Measurements from ENCODE around the gene ZNF786. TPM values are rescaled to one million over a fixed set of nuclear protein-coding genes. Genes with fewer than 3 reads are reported as not detected.
"Not testable (repeated sequence)": the region's sequence is repeated elsewhere in the genome, so short reads cannot be mapped to it uniquely, and the experiment has no call there.

ZNF786 gene
- total RNA-seq, 2 donors from 2014 or later: 2.8 to 4.4 TPM

- Mint-ChIP-seq H3K4me1 (peaks cover 9% of the 10 kb centered on the region), H3K27me3 (no peaks in the 10 kb centered on the region), H3K27ac (no peak overlapping the region), H3K36me3 (ENCODE audit: low read depth) (no peaks in the 10 kb centered on the region), H3K4me3 (no peak overlapping the region)
- ATAC-seq (no peak), DNase-seq (no peak)
- H3K9me3 ChIP-seq (ENCODE audit: control insufficient read depth, low read length, poor library complexity, severe bottlenecking): no peaks in the 10 kb centered on the region
These were observed 10.3 kb upstream of the ZNF786 start for GRCh38 chr7:149100821-149101220.

- no peak for DNase-seq
- Mint-ChIP-seq H3K4me1 (peaks cover 9% of the 10 kb centered on the region), H3K27ac (no peak overlapping the region), H3K4me3 (no peak overlapping the region), H3K27me3 (no peaks in the 10 kb centered on the region), H3K36me3 (ENCODE audit: low read depth) (no peaks in the 10 kb centered on the region)
- H3K9me3 ChIP-seq (ENCODE audit: control insufficient read depth, low read length, poor library complexity, severe bottlenecking): no peaks in the 10 kb centered on the region
- ATAC-seq: no peak
These were observed 8.5 kb upstream of the ZNF786 start for GRCh38 chr7:149099058-149099457.

- H3K9me3 ChIP-seq (ENCODE audit: control insufficient read depth, low read length, poor library complexity, severe bottlenecking): no peaks in the 10 kb centered on the region
- Mint-ChIP-seq H3K27me3 (no peaks in the 10 kb centered on the region), H3K4me1 (peaks cover 6% of the 10 kb centered on the region), H3K4me3 (no peak overlapping the region), H3K36me3 (ENCODE audit: low read depth) (no peaks in the 10 kb centered on the region), H3K27ac (no peak overlapping the region)
- ATAC-seq (no peak), DNase-seq (no peak)
These were observed 6.6 kb upstream of the ZNF786 start for GRCh38 chr7:149097088-149097487.

GRCh38 chr7:149093228-149093627, 2.7 kb upstream of the ZNF786 start:
- peaks cover 22% of the 10 kb centered on the region for H3K4me1 Mint-ChIP-seq
- no peaks in the 10 kb centered on the region for H3K27me3 Mint-ChIP-seq
- H3K4me3 Mint-ChIP-seq: no peak overlapping the region
- DNase-seq: no peak
- no peak for ATAC-seq
- peaks cover 5% of the 10 kb centered on the region for H3K36me3 Mint-ChIP-seq (ENCODE audit: low read depth)
- no peaks in the 10 kb centered on the region for H3K9me3 ChIP-seq (ENCODE audit: control insufficient read depth, low read length, poor library complexity, severe bottlenecking)
- no peak overlapping the region for H3K27ac Mint-ChIP-seq

- H3K27ac Mint-ChIP-seq: peak overlapping the region; percentile 97
- not testable (repeated sequence) for H3K36me3 Mint-ChIP-seq (ENCODE audit: low read depth); H3K4me3 Mint-ChIP-seq; H3K27me3 Mint-ChIP-seq; DNase-seq; H3K9me3 ChIP-seq (ENCODE audit: control insufficient read depth, low read length, poor library complexity, severe bottlenecking); ATAC-seq
- peaks cover 25% of the 10 kb centered on the region for H3K4me1 Mint-ChIP-seq
These were observed 1.7 kb upstream of the ZNF786 start for GRCh38 chr7:149092244-149092643.

GRCh38 chr7:149087376-149087775, 3.1 kb downstream of the ZNF786 start:
- H3K27ac Mint-ChIP-seq: no peak overlapping the region
- peaks cover 10% of the 10 kb centered on the region for H3K36me3 Mint-ChIP-seq (ENCODE audit: low read depth)
- no peaks in the 10 kb centered on the region for H3K9me3 ChIP-seq (ENCODE audit: control insufficient read depth, low read length, poor library complexity, severe bottlenecking)
- DNase-seq: no peak
- no peak overlapping the region for H3K4me3 Mint-ChIP-seq
- H3K4me1 Mint-ChIP-seq: peaks cover 25% of the 10 kb centered on the region
- ATAC-seq: no peak
- no peaks in the 10 kb centered on the region for H3K27me3 Mint-ChIP-seq

GRCh38 chr7:149085866-149086265, 4.7 kb downstream of the ZNF786 start:
- Mint-ChIP-seq H3K4me3 (no peak overlapping the region), H3K4me1 (peaks cover 20% of the 10 kb centered on the region), H3K36me3 (ENCODE audit: low read depth) (peaks cover 10% of the 10 kb centered on the region), H3K27me3 (no peaks in the 10 kb centered on the region), H3K27ac (no peak overlapping the region)
- no peaks in the 10 kb centered on the region for H3K9me3 ChIP-seq (ENCODE audit: control insufficient read depth, low read length, poor library complexity, severe bottlenecking)
- no peak for DNase-seq
- no peak for ATAC-seq

GRCh38 chr7:149084407-149084806, 6.1 kb downstream of the ZNF786 start:
- no peak overlapping the region for H3K4me3 Mint-ChIP-seq
- H3K9me3 ChIP-seq (ENCODE audit: control insufficient read depth, low read length, poor library complexity, severe bottlenecking): no peaks in the 10 kb centered on the region
- H3K4me1 Mint-ChIP-seq: peaks cover 20% of the 10 kb centered on the region
- no peak overlapping the region for H3K27ac Mint-ChIP-seq
- no peaks in the 10 kb centered on the region for H3K27me3 Mint-ChIP-seq
- DNase-seq (no peak), ATAC-seq (no peak)
- peaks cover 5% of the 10 kb centered on the region for H3K36me3 Mint-ChIP-seq (ENCODE audit: low read depth)

GRCh38 chr7:149081914-149082313, 8.6 kb downstream of the ZNF786 start:
- ATAC-seq (no peak), DNase-seq (no peak)
- peaks cover 7% of the 10 kb centered on the region for H3K36me3 Mint-ChIP-seq (ENCODE audit: low read depth)
- H3K27ac Mint-ChIP-seq: no peak overlapping the region
- no peaks in the 10 kb centered on the region for H3K9me3 ChIP-seq (ENCODE audit: control insufficient read depth, low read length, poor library complexity, severe bottlenecking)
- no peak overlapping the region for H3K4me3 Mint-ChIP-seq
- no peaks in the 10 kb centered on the region for H3K27me3 Mint-ChIP-seq
- peaks cover 14% of the 10 kb centered on the region for H3K4me1 Mint-ChIP-seq

- H3K36me3 Mint-ChIP-seq (ENCODE audit: low read depth): peaks cover 6% of the 10 kb centered on the region
- no peaks in the 10 kb centered on the region for H3K9me3 ChIP-seq (ENCODE audit: control insufficient read depth, low read length, poor library complexity, severe bottlenecking)
- DNase-seq: no peak
- no peaks in the 10 kb centered on the region for H3K27me3 Mint-ChIP-seq
- peaks cover 12% of the 10 kb centered on the region for H3K4me1 Mint-ChIP-seq
- no peak overlapping the region for H3K27ac Mint-ChIP-seq
- no peak for ATAC-seq
- no peak overlapping the region for H3K4me3 Mint-ChIP-seq
These were observed 12.9 kb downstream of the ZNF786 start for GRCh38 chr7:149077594-149077993.

GRCh38 chr7:149075286-149075685, 15.2 kb downstream of the ZNF786 start:
- DNase-seq (no peak), ATAC-seq (no peak)
- Mint-ChIP-seq H3K27me3 (no peaks in the 10 kb centered on the region), H3K4me1 (peaks cover 7% of the 10 kb centered on the region), H3K36me3 (ENCODE audit: low read depth) (peaks cover 6% of the 10 kb centered on the region), H3K4me3 (no peak overlapping the region), H3K27ac (no peak overlapping the region)
- H3K9me3 ChIP-seq (ENCODE audit: control insufficient read depth, low read length, poor library complexity, severe bottlenecking): no peaks in the 10 kb centered on the region

GRCh38 chr7:149074116-149074885, 16.2 kb downstream of the ZNF786 start:
- ATAC-seq (no peak), DNase-seq (no peak)
- H3K4me1 Mint-ChIP-seq: peaks cover 6% of the 10 kb centered on the region
- no peaks in the 10 kb centered on the region for H3K9me3 ChIP-seq (ENCODE audit: control insufficient read depth, low read length, poor library complexity, severe bottlenecking)
- no peaks in the 10 kb centered on the region for H3K27me3 Mint-ChIP-seq
- no peak overlapping the region for H3K4me3 Mint-ChIP-seq
- H3K27ac Mint-ChIP-seq: no peak overlapping the region
- H3K36me3 Mint-ChIP-seq (ENCODE audit: low read depth): peaks cover 6% of the 10 kb centered on the region

GRCh38 chr7:149072438-149072775, 18.1 kb downstream of the ZNF786 start:
- DNase-seq (no peak), ATAC-seq (no peak)
- no peaks in the 10 kb centered on the region for H3K9me3 ChIP-seq (ENCODE audit: control insufficient read depth, low read length, poor library complexity, severe bottlenecking)
- Mint-ChIP-seq H3K4me3 (no peak overlapping the region), H3K27me3 (no peaks in the 10 kb centered on the region), H3K4me1 (peaks cover 6% of the 10 kb centered on the region), H3K27ac (peak overlapping the region; percentile 37), H3K36me3 (ENCODE audit: low read depth) (peaks cover 6% of the 10 kb centered on the region)

Data from T-helper 17 cell (primary cell).